ENCODE data around the gene LUZP1. TPM values are rescaled to one million over a fixed set of nuclear protein-coding genes. Genes with fewer than 3 reads are reported as not detected.

The LUZP1 gene
- total RNA-seq, 1 donor from 2014 or later = 29.9 TPM

- TF ChIP-seq CTCF (IDR thresholded peaks at IDR 0.05; ENCODE audit: borderline replicate concordance) = no peak
Measured at GRCh38 chr1:23074012-23074411, 94.6 kb downstream of the LUZP1 start.

GRCh38 chr1:23069675-23070074, 99.0 kb downstream of the LUZP1 start:
- Histone ChIP-seq H3K27ac (replicated peaks) (no peak overlapping the region), H3K36me3 (peaks cover 75% of the 10 kb centered on the region)

More at GRCh38 chr1:23074012-23074411, 94.6 kb downstream of the LUZP1 start:
- no peaks in the 10 kb centered on the region for H3K27me3 ChIP-seq (ENCODE audit: low read depth)
- no peaks in the 10 kb centered on the region for H3K4me1 ChIP-seq
- H3K36me3 ChIP-seq = peaks cover 75% of the 10 kb centered on the region
- no peaks in the 10 kb centered on the region for H3K9me3 ChIP-seq (replicated peaks)
- DNase-seq = no peak
- no peak overlapping the region for H3K27ac ChIP-seq (replicated peaks)
- intact Hi-C loops (cut with micrococcal nuclease) = no loop called here
- H3K4me3 ChIP-seq = no peak overlapping the region

DNA sequence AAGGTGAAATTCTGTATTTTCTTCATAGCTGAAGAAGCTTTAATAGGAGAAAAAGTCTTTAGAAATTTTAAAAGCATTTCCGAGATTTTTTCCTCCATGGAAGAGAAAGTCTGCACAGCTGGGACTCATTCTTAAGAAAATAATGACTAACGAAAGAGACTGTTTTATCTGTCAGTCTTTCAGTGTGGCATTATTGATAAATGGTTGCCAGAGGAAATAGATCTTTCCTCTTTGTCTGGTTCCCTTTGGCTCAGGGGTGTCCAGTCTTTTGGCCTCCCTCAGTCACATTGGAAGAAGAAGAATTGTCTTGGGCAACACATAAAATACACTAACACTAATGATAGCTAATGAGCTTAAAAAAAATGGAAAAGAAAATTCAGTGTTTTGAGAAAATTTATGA, 99.5 kb downstream of the LUZP1 start:
- Histone ChIP-seq H3K27ac (replicated peaks) (no peak overlapping the region), H3K27me3 (ENCODE audit: low read depth) (no peaks in the 10 kb centered on the region), H3K4me1 (no peaks in the 10 kb centered on the region), H3K4me3 (no peak overlapping the region), H3K9me3 (replicated peaks) (no peaks in the 10 kb centered on the region), H3K36me3 (peaks cover 79% of the 10 kb centered on the region)
- intact Hi-C loops (cut with micrococcal nuclease) = no loop called here
- TF ChIP-seq CTCF (IDR thresholded peaks at IDR 0.05; ENCODE audit: borderline replicate concordance) = no peak
- no peak for DNase-seq

More at GRCh38 chr1:23069675-23070074, 99.0 kb downstream of the LUZP1 start:
- no peak overlapping the region for H3K4me3 ChIP-seq
- TF ChIP-seq CTCF (IDR thresholded peaks at IDR 0.05; ENCODE audit: borderline replicate concordance) = no peak
- no peak for DNase-seq
- no peaks in the 10 kb centered on the region for H3K27me3 ChIP-seq (ENCODE audit: low read depth)
- H3K9me3 ChIP-seq (replicated peaks) = no peaks in the 10 kb centered on the region
- no peaks in the 10 kb centered on the region for H3K4me1 ChIP-seq
- intact Hi-C loops (cut with micrococcal nuclease) = no loop called here

DNA sequence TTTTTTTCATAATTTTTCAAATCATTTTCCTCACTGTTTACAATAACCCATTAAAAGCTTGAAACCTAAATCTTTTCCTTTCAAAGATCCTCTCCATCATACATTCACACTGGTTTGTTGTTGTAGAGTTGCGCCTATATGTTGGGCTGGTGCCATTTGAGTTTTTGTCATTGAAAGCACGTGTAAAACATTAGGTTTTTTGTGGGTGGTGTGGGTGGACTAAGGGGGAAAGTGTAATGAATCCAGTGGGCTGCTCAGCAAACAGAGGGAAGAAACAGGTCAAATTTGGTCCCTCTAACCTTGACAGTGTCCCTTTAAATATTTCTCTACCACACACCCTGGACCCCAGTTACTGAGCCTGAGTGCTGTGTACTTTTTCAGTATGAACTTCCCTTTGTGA, 102.6 kb downstream of the LUZP1 start:
- no peaks in the 10 kb centered on the region for H3K4me1 ChIP-seq

DNA sequence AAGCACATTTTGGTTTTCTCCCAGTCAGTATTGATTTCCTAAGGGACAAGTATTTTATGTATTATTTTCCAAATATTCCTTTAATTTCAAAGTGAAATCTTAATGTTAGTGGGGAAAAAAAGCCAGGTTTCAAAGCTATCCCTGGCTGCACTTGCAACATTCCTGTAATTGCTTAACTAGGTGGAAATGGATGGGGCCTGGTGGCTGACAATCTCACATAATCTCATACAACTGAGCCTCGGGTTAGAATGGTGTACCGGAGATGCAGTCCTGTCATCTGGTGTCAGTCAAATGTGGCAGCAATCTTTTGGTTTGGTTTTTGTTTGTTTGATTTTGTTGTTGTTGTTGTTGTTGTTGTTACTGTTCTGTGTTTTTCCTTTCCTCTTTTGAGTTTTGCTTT, 103.3 kb downstream of the LUZP1 start:
- Histone ChIP-seq H3K4me3 (no peak overlapping the region), H3K27ac (replicated peaks) (no peak overlapping the region), H3K36me3 (peaks cover 70% of the 10 kb centered on the region), H3K9me3 (replicated peaks) (no peaks in the 10 kb centered on the region), H3K27me3 (ENCODE audit: low read depth) (no peaks in the 10 kb centered on the region), H3K4me1 (no peaks in the 10 kb centered on the region)
- DNase-seq = no peak
- intact Hi-C loops (cut with micrococcal nuclease) = no loop called here
- no peak for TF ChIP-seq CTCF (IDR thresholded peaks at IDR 0.05; ENCODE audit: borderline replicate concordance)

More for the DNA sequence above, 102.6 kb downstream of the LUZP1 start:
- TF ChIP-seq CTCF (IDR thresholded peaks at IDR 0.05; ENCODE audit: borderline replicate concordance) = no peak
- Histone ChIP-seq H3K9me3 (replicated peaks) (no peaks in the 10 kb centered on the region), H3K36me3 (peaks cover 70% of the 10 kb centered on the region), H3K4me3 (no peak overlapping the region), H3K27ac (replicated peaks) (no peak overlapping the region), H3K27me3 (ENCODE audit: low read depth) (no peaks in the 10 kb centered on the region)
- DNase-seq = no peak
- intact Hi-C loops (cut with micrococcal nuclease) = no loop called here

DNA sequence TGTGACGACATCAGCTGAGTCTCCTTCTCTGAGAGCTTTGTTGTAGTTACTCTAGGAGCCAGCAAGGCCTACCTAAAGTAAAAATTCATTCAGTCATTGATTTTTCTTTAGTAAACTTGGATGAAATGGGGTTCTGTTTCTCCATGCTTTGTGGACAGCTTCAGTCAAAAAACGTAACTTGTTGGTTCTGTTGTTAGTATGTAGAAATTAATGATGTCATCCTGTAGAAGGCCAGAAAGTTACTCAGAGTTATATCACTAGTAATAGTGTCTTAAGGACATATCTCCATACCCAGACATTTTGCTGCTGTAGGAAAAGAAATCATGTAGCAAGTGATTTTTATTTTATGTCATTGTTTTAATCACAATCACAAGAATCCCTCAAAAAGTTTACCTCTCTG, 106.4 kb downstream of the LUZP1 start:
- Histone ChIP-seq H3K9me3 (replicated peaks) (no peaks in the 10 kb centered on the region), H3K4me3 (no peak overlapping the region), H3K27ac (replicated peaks) (no peak overlapping the region), H3K36me3 (peaks cover 71% of the 10 kb centered on the region), H3K4me1 (no peaks in the 10 kb centered on the region), H3K27me3 (ENCODE audit: low read depth) (no peaks in the 10 kb centered on the region)
- TF ChIP-seq CTCF (IDR thresholded peaks at IDR 0.05; ENCODE audit: borderline replicate concordance) = no peak
- DNase-seq = no peak
- intact Hi-C loops (cut with micrococcal nuclease) = no loop called here

All from left ventricle myocardium inferior (tissue), 1 donor.